NCI-H446 treated with DMSO at 0.1 percent for 48 hours (cell line): Measurements from ENCODE around the gene PRSS53.

Experiments
- DNase-seq: peaks from one replicate; lab custom pipeline; 2025; lab: John Stamatoyannopoulos, UW

PRSS53 gene

DNA sequence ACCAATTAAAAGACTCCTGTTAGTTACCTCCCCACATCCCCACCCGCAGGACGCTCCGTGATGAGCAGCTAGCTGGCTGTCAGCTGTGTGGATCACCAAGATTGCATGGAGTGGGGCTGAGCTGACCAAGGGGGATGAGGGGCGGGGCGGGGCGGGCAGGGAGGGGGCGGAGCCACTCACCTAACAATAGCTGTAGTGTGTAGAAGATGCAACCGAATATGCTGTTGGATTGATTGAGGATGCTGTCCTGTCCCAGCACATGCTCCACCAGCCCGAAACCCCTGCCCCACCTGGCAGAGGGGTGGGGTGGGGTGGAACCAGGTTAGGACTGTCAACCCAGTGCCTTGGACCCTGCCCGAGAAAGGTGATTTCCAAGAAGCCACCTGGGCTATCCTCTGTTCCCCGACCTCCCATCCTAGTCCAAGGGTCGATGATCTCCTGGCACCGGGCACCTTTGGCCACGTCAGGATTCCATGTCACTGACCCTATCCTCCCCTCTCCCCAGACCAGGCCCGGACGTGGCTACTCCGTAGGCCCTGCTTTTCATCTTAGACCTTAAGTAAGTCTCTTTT lies 4.5 kb upstream of the PRSS53 start:
- DNase-seq = no peak

DNA sequence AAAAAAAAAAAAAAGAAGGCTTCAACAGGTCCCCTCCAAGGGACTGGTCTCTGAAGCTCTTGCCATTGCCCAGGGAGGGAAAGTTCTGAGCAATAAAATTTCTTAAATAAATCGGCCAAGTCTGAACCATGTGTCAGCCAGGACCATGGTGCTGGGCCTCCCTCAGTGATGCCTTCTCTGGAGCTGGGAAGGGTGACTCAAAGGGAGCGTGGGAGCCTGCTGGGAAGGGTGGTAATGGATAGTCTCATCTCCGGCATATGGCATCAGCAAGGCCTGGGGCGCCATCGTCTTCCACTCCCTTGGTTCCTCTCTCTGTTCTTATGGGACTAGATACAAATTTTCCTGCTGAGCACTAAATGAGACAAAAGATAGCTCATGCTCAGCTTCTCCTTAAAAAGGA lies 3.6 kb upstream of the PRSS53 start:
- no peak for DNase-seq

DNA sequence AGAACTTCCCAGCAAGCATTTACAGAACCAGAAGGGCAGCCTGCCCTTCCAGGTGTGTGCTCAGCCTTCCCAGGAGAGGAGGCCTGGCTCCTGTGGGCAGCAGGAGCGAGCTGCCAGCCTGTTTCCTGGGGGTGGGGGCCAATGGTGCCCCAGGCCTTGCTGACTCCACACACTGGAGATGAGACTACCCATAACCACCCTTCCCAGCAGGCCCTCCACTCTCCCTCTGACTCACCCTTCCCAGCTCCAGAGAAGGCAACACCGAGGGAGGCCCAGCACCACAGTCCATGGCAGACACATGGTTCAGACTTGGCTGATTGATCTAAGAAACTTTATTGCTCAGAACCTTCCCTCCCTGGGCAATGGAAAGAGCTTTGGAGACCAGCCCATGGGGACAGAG lies 1.8 kb upstream of the PRSS53 start:
- no peak for DNase-seq

DNA sequence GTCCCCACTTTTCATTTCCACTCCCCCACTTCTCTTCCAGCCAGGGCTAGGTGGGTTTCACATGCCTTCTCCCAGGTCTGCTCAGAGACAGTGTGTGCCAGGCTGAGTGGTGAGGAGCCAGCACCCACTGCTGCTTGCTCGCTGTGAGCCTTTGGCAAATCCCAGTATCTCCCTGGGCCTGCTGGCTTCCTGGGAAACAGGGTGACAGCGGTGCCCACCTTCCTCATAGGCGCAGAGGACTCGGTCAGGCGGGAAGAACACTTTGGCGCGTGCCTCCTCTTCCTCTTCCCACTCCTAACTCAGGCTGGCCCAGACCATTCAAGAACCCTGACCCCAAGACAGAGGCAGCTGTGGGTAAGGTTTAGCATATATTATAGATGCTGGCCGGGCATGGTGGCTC lies 456 bp upstream of the PRSS53 start:
- DNase-seq = no peak

DNA sequence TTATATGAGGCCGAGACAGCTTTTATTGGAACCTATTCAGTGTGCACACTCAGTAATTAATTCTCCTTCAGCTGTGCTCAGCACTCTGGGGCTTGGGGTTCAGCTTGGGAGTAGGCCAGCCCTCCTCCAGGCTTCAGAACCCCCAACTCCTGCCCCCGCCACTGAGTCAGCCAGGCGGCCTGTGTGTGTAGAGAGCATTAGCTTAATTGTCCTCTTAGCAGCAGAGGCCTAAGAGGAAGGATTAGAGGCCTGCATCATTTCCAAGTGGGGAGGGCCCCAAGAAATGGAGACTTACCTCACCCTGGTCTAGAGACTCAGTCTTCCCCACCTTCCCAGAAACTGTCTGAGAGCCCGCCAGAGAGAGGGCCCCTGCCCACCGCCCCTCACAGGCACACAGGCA lies 772 bp downstream of the PRSS53 start:
- no peak for DNase-seq

DNA sequence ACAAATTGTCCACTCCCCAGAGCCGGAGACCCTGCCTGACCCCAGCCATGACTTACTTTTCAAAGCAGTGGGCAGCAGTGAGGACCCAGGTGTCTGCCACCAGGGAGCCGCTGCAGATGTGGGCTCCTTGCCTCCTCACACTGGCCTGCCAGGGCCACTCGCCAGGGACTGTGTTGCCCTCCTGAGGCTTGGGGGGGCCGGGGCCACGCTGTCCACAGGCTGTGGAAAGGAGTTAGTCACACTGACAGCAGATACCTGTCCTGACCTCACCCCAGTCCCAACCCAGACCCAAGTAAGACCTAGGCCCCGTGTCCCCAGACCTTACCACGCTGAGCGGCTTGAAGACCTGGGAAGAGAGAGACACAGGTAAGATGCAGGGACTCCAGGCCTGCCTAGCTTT lies 1.3 kb downstream of the PRSS53 start:
- no peak for DNase-seq

DNA sequence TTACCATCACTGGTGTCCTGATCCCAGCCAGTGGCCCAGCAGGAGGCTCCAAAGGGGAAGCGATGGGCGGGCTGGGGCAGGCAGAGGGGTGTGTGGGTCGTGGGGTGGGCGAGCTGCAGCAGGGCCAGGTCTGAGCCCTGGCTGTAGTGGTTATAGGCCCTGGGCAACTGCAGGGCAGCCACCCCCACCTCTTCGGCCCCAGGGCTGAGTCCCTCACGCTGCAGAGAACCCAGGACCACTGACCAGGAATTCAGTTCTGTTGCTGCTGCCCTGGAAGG lies 2.2 kb downstream of the PRSS53 start:
- no peak for DNase-seq

DNA sequence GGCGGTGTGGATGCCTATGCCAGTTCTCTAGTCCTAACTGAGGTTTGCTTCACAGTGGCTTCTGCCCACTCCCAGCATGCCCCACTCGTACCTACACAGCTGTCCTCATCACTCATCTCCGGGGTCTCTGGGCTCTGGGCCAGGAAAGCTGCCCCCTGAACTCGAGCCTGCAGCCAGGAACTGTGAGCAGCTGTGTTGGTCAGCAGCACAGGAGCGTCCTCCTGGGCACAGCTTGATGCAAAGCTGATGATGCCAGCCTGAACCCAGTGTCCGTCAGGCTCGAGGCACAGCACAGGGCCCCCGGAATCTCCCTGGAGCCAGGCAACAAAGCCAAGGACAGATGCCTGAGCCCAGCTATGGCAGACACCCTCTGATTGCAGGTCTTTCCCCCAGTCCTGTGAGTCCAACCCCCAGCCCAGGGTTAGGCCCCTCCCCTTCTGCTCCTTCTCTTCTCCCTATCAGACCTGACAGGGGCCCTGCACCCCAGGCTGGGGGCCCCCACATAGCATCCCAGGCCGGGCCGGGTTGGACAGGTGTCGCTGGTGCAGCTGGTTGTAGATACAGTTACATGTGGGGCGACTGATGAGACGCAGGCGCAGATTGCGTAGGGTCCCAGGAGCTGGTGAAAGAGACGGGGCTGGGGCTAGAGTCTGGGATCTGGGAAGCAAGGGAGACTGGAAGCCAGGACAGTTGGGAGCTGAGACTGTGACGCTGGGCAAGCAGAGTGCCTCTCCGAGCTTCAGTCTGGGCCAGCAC lies 2.7 kb downstream of the PRSS53 start:
- DNase-seq = no peak

DNA sequence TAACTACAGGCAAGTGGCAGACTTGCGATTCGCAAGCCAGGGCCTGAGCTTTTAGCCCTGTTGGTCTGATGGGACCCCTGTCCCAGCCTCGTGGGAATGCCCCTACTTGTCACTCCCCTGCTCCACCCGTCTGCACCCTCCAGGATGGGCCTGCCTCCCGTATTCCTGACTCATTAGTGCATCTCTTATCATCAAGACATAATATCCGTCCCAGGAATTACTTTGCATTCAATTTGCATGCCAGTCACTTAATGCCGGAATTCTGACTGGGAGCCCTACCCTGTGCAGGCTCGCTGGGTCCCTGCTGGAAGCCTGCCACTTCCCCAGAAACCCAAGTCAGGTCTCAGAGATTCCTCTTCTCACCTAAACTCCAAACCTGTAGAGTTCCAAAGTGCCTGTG lies 3.3 kb downstream of the PRSS53 start:
- DNase-seq = no peak

DNA sequence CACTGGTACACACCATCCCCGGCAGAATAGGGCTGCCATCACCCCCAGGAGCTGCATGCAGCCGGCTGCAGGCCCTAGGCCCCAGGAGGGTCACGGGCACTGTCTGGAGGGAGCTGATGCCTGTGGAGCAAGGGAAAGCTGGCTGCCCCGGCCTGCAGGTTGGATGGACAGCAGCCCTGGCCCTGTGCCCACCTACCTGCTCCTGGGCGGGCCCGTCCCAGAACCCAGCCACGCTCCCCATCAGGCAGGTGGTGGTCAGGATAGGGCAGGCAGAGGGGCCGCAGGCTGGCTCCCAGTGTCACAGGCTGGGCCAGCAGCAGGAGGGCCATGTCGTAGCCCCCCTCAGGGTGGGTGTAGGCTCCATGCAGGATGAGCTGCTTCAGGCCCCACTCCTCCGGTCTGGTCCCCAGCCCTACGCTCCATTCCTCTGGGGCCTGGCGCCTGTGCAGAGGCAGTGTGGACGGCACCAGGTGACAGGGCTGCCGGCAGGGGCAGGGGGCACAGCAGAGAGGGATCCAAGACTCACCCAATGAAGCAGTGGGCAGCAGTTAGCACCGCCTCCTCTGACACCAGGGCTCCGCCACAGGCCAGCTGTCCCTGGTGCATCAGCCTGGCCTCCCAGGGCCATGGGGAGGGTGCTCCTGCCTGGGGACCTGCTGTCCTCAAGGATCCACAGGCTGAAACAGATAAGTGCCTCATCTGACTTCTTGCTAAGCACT lies 4.0 kb downstream of the PRSS53 start:
- DNase-seq = no peak

DNA sequence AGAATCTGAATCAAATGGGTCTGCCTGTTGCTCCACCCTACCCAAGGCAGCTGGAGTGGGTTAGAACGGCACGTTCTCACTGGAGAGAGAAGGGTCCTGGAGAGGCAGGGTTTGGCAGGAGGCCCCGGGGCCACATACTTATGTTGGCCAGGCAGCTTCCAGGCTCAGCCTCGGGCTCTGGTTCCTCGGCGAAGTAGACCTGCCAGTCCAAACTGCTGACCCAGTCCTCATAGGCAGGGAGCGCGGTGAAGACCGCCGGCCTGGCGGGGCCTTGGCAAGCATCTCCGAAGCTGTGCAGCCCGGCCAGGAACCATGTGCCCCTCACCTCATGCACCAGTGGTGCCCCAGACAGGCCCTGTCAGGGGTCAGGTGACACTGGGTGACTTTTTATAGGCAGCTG lies 4.8 kb downstream of the PRSS53 start:
- DNase-seq = no peak

DNA sequence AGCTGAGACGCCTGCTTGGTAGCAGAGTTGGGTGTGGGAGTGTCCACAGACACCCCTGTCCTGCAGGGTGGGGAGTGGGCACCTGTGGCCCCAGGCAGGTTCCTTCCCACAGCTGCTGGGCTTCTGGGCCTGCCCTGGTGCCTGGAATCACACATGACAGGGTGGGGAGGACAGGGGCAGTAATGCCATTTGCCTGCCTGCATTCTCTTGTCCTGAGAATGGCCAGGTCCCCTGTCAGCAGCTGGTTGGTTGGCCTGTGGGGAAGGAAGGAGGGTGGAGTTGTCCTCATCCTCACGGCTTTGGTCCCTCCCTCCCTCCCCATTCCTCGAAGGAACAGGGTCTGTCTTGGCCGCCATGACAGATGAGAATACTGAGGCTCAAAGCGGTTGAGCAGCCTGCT lies 5.2 kb downstream of the PRSS53 start:
- no peak for DNase-seq

DNA sequence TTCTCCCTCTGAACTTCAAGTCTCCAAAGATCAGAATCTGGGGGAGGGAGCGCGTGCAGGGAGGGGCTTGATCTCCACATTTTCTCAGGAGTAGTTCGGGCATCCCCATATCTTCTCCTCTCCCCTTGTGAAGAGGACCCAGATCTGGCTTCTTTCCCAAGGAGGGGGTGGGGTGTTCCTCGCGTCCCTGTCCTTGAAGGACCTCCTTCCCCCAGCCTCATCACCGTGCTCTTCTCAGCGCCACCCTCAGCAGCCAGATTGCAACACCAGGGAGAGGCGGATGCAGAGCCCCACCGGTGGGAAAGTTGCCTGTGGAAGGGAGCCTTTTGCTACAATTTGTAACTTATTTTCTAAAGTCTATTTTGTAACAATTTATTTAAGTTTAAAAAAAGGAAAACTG lies 5.7 kb downstream of the PRSS53 start:
- DNase-seq = no peak

DNA sequence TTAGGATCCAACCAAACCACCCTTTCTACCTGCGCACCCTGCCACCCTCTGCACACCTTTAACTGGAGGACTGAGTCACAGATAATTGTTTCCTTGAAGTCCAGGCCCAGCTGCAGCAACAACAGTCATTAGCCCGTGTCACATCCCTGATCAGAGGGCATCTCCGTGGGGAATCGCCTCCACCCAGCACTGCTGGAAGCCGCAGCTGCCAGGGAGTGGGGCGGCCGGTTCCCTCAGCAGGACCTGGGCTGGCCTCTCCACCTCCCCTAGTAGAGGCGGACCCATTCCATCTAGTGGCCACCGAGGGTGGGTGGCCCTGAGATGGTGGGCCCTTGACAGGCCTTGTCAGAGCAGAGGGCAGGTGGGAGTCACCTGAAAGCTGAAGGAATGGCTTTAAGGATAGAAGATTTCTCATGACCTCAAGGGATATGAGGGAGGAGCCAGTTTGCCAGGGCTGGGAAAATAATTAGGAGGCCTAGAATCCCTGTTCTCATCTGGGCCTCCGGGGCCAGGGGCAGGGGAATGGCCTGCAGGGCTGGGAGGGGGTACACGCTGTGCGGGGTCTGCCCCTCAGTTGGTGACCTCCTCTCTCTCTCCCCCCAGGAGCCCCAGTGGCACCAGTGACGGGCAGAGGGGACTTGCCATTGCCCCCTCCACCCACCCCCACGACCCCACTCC lies 6.2 kb downstream of the PRSS53 start:
- no peak for DNase-seq

DNA sequence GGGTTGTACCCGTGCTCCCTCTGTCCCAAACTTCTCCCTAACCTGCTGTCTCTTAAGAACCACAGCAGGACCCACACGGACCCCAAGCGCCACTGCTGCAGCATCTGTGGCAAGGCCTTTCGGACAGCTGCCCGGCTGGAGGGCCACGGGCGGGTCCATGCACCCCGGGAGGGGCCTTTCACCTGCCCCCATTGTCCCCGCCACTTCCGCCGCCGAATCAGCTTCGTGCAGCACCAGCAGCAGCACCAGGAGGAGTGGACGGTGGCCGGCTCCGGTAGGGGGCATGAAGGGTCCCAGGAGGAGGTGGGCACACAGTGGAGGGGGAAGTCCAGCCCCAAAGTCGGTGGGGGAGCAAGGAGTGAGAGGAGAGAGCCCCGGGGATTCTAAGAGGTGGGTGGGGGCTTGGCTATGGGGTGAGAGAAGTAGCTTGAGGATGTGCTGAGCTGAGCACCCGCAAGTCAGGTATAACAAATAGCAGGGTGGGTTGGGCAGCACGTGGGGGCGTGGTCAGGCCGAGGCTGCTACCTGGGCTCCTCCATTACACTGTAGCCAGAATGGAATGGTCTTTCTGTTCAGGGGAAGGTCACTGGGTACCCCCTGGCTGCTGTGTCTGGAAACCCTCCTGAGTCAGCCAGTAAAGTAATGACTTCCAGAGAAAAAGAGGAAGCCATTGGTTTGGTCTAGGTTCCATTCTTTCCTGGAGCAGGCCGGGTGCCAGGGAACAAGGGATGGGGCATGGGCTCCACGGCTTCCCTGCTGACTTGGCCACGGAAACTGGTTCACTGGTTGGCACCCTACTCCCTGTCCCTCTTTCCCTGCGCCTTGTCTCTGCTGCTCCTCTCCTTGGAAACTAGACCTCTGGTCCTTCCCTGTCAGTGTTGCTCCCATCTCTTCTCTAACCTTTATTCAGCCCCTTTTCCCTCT lies 7.1 kb downstream of the PRSS53 start:
- DNase-seq = no peak

DNA sequence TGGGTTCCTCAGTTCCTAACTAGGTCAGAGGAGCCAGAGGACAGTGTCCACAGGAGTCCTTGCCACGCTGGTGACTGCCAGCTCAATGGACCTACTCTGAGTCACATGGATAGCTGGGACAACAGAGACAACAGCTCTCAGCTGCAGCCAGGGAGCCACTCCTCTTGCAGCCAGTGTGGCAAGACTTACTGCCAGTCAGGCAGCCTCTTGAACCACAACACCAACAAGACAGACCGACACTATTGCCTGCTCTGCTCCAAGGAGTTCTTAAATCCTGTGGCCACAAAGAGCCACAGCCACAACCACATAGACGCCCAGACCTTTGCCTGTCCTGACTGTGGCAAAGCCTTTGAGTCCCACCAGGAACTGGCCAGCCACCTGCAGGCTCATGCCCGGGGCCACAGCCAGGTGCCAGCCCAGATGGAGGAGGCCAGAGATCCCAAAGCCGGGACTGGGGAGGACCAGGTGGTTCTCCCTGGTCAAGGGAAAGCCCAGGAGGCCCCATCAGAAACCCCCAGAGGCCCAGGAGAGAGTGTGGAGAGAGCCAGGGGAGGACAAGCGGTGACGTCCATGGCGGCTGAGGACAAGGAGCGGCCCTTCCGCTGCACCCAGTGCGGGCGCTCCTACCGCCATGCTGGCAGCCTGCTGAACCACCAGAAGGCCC lies 7.9 kb downstream of the PRSS53 start:
- DNase-seq = no peak

DNA sequence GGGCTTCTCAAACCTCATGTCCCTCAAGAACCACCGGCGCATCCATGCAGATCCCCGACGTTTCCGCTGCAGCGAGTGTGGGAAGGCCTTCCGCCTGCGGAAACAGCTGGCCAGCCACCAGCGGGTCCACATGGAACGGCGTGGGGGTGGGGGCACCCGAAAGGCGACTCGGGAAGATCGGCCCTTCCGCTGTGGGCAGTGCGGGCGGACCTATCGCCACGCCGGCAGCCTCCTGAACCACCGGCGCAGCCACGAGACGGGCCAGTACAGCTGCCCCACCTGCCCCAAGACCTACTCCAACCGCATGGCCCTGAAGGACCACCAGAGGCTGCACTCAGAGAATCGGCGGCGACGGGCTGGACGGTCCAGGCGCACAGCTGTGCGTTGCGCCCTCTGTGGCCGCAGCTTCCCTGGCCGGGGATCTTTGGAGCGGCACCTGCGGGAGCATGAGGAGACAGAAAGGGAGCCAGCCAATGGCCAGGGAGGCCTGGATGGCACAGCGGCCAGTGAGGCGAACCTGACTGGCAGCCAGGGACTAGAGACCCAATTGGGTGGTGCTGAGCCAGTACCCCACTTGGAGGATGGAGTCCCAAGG lies 8.6 kb downstream of the PRSS53 start:
- DNase-seq = no peak

DNA sequence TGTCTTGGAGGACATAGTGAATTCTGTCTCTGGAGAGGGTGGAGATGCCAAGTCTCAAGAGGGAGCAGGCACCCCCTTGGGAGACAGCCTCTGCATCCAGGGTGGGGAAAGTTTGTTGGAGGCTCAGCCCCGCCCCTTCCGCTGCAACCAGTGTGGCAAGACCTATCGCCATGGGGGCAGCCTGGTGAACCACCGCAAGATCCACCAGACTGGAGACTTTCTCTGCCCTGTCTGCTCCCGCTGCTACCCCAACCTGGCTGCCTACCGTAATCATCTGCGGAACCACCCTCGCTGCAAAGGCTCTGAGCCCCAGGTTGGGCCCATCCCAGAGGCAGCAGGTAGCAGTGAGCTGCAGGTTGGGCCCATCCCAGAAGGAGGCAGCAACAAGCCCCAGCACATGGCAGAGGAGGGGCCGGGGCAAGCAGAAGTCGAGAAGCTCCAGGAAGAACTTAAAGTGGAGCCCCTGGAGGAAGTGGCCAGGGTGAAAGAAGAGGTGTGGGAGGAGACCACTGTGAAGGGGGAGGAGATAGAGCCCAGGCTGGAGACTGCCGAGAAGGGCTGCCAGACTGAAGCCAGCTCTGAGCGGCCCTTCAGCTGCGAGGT lies 9.3 kb downstream of the PRSS53 start:
- DNase-seq = no peak

DNA sequence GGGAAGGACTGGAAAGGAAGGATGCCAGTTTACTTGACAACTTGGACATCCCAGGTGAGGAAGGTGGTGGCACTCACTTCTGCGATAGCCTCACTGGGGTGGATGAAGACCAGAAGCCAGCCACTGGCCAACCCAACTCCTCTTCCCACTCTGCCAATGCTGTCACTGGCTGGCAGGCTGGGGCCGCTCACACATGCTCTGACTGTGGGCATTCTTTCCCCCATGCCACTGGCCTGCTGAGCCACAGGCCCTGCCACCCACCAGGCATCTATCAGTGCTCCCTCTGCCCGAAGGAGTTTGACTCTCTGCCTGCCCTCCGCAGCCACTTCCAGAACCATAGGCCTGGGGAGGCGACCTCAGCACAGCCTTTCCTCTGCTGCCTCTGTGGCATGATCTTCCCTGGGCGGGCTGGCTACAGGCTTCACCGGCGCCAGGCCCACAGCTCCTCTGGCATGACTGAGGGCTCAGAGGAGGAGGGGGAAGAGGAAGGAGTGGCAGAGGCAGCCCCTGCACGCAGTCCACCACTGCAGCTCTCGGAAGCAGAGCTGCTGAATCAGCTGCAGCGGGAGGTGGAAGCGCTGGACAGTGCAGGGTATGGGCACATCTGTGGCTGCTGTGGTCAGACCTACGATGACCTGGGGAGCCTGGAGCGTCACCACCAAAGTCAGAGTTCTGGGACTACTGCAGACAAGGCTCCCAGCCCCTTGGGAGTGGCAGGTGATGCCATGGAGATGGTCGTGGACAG lies 10.0 kb downstream of the PRSS53 start:
- no peak for DNase-seq
